Measurements from ENCODE around the gene PLEKHA8.

DNA sequence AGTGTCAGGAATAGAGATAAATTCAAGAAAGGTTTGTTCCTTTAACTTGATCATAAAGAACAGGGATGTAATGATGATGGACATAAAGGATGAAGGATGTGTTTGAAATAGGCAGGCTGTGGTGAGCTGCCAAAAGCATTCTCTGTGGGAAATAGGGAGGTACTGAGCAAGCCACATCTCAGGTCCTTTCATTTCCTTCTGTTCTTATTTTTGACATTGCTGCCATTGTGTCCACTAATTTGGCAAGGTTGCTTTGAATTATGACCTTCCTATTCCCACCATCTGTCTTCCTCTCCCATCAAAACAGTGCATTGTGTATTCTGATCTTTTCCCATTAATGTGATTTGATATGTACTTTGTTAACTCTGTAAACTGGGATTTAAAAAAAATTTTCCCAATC lies 48.1 kb upstream of the PLEKHA8 start:
- TF ChIP-seq SUZ12 (IDR thresholded peaks at IDR 0.05) (no peak), CTBP1 (IDR thresholded peaks at IDR 0.05; ENCODE audit: borderline replicate concordance) (no peak), FOXA1 (IDR thresholded peaks at IDR 0.05) (no peak), HDGF (IDR thresholded peaks at IDR 0.05; ENCODE audit: borderline replicate concordance) (no peak), BHLHE40 (IDR thresholded peaks at IDR 0.05; ENCODE audit: borderline replicate concordance) (no peak), ELF4 (IDR thresholded peaks at IDR 0.05) (no peak), NFRKB (IDR thresholded peaks at IDR 0.05) (no peak), L3MBTL2 (conservative IDR thresholded peaks at IDR 0.05) (no peak), LEF1 (IDR thresholded peaks at IDR 0.05; ENCODE audit: borderline replicate concordance) (no peak), ARNT (IDR thresholded peaks at IDR 0.05) (no peak)
- TF ChIP-seq, protein P1, sequence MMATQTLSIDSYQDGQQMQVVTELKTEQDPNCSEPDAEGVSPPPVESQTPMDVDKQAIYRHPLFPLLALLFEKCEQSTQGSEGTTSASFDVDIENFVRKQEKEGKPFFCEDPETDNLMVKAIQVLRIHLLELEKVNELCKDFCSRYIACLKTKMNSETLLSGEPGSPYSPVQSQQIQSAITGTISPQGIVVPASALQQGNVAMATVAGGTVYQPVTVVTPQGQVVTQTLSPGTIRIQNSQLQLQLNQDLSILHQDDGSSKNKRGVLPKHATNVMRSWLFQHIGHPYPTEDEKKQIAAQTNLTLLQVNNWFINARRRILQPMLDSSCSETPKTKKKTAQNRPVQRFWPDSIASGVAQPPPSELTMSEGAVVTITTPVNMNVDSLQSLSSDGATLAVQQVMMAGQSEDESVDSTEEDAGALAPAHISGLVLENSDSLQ (IDR thresholded peaks at IDR 0.05) = no peak
